ENCODE data around the gene NAT9.

Gene NAT9

DNA sequence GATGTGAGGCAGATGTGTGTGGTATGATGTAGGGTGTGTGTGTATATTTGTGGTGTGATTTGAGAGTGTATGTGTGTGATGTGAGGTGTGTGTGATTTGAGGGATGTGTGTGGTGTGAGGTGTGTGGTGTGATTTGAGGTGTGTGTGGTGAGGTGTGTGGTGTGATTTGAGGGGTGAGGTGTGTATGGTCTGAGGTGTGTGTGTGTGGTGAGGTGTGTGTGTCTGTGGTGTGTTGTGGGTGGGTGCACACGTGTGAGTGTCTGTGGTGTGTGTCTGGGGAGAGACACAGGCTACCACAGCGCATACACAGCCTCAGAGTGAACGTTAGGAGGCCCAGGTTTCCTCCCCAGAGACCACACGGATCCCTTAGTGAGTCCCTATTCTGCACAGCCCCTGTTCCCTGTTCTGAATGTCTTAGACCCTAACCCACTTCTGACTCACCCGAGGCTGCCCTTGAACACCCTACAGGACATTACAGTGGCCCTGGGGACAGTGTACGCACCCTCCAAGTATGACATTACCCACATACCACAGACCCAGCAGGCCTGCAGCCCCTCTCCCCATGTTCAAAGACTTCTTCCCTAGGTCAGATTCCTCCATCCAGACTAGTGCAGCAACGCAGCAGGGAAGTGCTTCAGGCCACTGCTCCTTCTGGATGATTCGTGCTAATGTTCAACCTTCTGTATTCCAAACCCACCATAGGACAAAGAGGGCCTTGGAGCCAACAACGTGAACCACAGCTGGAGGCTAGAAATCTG lies 42.6 kb downstream of the NAT9 start:
- in situ Hi-C loops (cut with HindIII; ENCODE audit: low sequenced_read_pairs) = no loop called here

DNA sequence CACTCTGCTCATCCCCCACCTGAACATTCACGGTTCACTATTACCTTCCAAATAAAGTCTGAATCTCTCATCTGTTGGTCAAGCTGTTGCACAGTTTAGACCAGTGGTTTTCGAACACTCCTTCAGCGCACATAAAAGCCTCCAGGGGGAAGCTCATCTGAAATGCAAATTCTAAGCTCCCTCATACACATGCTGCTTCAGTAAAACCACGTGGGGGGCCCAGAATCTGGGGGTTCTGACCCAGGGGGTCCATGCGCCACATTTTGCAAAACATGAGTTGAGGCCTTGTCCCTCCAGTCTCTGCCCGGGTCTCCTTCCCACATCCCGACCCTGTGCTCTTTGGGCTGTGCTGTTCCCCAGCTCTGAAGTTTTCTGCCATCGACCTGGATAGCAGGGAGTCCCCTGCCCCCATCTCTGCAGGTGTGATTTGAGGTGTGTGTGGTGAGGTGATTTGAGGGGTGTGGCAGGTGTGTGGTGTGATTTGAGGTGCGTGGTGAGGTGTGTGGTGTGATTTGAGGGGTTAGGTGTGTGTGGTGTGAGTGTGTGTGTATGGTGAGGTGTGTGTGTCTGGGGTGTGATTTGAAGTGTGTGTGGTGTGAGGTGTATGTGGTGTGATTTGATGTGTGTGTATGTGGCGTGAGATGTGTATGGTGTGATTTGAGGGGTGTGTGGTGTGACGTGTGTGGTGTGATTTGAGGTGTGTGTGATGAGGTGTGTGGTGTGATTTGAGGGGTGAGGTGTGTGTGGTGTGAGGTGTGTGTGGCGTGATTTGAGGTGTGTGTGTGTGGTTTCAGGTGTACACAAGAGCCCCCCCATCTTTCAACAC lies 43.9 kb downstream of the NAT9 start:
- in situ Hi-C loops (cut with HindIII; ENCODE audit: low sequenced_read_pairs) = no loop called here

DNA sequence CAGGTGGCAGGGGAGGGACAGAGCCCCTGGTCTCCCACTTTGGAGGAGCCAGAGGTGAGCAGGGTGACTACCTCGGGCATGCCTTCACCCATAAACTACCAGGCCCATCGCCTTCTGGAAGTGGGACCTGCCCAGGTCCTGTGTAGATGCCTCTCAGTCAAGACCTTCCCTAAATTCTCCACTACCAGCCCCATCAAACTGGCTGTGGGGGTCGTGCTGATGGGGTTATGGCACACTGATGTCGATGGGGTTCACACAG lies 44.9 kb downstream of the NAT9 start:
- in situ Hi-C loops (cut with HindIII; ENCODE audit: low sequenced_read_pairs) = no loop called here

DNA sequence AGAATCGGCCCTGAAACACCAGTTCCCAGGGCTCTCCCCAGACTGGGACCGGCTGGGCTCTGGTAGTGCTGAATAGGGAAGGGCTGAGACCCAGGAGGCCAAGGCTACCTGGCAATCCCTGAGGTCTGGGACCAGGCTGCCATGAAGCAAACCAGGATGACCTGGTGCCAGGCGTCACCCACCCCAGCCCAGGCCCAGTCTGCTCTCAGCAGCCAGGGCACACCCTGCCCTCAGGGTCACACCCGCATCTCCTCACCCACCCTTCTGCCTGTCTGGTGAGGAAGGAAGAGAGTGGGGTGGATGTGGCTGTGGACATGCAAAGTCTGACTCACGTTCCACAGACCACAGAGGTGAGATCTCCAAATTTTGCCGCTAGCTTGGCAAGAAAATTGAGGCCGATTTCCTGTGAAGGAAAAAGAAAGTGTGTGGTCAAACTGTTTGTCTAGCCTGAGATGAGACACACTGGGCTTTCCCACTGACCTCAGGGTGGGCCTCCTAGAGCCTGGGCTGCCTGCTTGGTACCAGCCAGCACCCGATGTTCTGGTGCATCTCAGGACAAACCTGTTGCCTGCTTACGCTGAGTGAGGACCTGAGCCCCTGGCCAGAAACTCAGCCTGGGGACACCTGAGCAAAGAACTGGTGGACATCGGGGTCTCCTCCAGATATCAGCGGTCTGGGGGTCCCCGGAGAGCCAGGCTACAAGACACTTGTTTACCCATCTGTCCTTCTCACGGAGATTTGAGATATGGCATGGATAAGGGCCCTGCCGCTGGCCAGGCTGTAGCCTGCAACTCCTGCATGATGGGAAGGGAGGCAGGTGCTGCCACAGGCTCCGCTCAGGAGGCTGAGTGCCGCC lies 45.4 kb downstream of the NAT9 start:
- in situ Hi-C loops (cut with HindIII; ENCODE audit: low sequenced_read_pairs) = no loop called here

DNA sequence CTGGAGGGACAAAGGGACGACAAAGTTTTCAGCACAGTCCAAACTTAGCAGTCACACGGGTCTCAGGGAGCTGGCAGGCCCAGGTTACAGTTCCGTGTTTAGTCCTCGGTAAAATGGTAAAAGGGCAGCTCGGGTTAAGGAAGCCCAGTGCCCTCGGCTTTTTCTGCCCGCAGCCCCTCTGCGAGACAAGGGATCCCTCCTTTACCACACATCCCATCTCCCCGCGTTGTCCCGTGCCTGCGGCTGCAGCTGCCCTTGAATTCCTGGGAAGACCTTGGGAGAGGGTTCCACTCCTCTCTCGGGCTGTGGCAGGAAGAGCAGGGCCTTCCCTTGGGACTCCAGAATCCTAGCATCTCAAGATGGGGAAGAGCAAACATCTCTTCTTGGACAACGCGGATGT lies 46.3 kb downstream of the NAT9 start:
- in situ Hi-C loops (cut with HindIII; ENCODE audit: low sequenced_read_pairs) = no loop called here

DNA sequence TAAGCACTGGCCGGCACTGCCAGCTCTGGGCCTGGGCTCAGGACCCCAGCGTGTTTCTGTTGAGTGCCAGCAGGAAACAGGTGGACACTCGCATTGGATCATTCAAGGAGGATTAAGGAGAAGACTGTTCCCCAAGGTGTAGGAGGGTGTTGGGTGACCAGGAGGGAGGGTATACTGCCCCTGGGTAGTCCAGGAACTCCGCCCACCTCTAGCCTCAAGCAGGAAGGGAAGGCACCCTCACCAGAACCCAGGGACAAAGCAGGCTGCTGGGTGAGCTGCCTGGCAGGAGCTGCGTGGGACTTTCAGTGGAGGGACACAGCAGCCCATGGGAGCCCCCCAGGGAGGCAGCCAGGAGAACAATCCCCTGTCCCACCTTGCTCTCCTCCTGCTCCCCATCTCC lies 46.8 kb downstream of the NAT9 start:
- in situ Hi-C loops (cut with HindIII; ENCODE audit: low sequenced_read_pairs) = no loop called here

DNA sequence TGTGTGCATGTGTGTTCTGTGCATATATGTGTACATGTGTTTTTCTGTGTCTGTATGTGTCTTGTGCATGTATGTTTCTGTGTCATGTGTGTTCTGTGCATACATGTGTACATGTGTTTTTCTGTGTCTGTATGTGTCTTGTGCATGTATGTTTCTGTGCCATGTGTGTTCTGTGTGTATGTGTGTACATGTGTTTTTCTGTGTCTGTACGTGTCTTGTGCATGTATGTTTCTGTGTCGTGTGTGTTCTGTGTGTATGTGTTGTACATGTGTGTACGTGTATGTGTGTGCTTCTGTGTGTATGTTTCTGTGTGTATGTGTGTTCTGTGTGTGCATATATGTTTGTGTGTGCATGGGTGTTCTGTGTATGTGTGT lies 47.5 kb downstream of the NAT9 start:
- in situ Hi-C loops (cut with HindIII; ENCODE audit: low sequenced_read_pairs) = no loop called here

DNA sequence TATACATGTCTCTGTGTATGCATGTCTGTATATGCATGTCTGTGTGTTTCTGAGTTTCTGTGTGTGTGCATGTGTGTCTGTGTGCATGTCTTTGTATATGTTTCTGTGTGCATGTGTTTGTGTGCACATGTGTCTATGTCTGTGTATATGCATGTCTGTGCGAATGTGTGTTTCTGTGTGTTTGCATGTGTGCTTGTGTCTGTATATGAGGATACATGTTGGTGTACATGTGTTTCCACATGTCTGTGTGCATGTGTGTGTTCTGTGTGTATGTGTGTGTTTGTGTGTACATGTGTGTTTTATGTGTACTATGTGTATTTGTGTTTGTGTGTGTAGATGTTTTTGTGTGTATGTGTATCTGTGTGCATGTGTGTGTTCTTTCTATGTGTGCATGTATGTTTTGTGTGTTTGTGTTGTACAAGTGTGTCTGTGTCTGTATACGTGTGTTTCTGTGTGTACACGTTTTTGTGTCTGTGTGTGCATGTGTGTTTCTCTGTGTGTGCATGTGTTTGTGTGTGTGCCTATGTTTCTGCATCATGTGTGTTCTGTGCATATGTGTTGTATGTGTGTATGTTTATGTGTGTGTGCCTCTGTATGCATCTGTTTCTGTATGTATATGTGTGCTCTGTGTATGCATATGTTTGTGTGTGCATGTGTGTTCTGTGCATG lies 48.0 kb downstream of the NAT9 start:
- in situ Hi-C loops (cut with HindIII; ENCODE audit: low sequenced_read_pairs) = no loop called here

DNA sequence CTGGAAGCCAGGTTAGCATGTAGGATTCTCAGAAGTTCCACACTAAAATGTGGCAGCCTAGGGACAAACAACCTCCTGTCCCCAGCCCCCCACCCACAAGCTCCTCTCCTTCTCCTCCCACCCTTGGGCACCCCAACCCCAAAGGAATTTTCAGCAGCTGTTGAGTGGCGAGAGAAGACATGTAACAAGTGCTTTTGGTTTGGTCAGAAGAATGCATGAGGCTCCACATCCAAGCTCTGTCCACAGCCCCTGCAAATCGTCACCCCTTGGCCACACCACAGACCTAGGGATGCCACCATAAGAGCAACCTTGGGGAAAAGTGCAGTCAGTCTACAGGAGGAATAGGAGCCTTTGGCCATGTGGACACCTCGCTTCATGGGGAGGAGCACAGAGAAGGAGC lies 51.0 kb downstream of the NAT9 start:
- in situ Hi-C loops (cut with HindIII; ENCODE audit: low sequenced_read_pairs) = no loop called here

DNA sequence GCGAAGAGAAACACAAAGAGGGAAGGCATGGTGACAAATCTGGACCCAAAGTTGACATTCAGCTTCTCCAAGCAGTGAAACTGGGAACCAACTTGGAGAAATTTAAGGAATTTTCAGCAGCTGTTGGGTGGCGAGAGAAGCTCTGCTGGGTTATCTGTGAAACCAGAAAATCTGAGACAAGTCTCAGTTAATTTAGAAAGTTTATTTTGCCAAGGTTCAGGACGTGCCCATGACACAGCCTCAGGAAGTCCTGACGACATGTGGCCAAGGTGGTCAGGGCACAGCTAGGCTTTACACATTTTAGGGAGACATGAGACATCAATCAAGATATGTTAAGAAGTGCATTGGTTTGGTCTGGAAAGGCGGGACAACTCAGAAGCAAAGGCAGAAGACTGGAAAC lies 52.3 kb downstream of the NAT9 start:
- in situ Hi-C loops (cut with HindIII; ENCODE audit: low sequenced_read_pairs) = no loop called here

DNA sequence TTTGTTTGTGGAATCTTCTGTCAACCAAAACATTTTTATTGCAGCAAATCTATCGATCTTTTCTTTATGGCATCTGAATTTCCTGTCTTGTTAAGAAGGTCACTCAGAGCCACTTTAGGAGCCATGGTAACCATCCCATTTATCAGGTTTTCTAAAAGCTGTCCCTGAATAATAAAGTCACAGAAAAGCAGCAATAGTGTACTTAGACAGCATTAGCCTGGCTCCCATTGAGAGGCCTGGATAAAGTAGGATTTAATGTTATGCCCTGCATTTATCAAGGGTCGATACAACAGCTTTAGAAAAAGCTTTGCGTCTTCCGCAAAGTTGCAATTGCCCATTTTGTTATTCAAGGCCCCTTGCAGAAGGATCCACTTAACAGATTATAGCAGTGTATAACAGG lies 53.4 kb downstream of the NAT9 start:
- in situ Hi-C loops (cut with HindIII; ENCODE audit: low sequenced_read_pairs) = no loop called here

All from endothelial cell of hepatic sinusoid (primary cell).